Pons (tissue), 1 donor: ENCODE measurements around the gene SF3B1.
A peak's percentile ranks its signal among the peaks of the same experiment; 100 is the strongest.
"Not testable (repeated sequence)": the region's sequence is repeated elsewhere in the genome, so short reads cannot be mapped to it uniquely, and the experiment has no call there.

Experiments used
- DNase-seq: peaks from one replicate; pipeline ENCODE4 v3.0.0-alpha.2; 2016; ENCODE audit warnings: low spot score

The SF3B1 gene

DNA sequence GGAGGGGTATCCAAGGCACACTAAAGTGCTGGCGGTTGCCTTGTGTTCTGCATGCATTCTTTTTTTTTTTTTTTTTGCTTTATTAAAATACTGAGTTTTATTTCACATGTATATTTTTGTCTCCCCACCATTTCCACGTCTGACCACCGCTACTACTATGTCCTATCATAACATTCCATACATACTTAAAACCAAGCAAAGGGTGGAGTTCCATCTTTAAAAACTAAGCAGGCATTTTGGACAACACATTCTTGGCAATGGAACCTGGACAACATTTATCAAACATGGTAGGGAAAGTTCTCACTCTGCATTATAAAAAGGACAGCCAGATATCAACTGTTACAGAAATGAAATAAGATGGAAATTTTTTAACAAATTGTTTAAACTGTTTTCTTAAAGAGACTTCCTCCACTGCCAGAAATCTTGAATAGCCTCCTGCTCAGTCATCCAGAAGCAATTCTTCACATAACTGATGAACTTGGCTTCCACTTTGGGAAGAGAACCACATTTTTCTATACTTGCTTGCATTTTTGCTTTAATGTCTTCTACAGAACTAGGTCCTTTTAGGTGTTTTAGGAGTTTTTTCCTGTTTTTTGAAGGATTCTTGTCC lies 55.4 kb downstream of the SF3B1 start:
- not testable (repeated sequence) for DNase-seq

DNA sequence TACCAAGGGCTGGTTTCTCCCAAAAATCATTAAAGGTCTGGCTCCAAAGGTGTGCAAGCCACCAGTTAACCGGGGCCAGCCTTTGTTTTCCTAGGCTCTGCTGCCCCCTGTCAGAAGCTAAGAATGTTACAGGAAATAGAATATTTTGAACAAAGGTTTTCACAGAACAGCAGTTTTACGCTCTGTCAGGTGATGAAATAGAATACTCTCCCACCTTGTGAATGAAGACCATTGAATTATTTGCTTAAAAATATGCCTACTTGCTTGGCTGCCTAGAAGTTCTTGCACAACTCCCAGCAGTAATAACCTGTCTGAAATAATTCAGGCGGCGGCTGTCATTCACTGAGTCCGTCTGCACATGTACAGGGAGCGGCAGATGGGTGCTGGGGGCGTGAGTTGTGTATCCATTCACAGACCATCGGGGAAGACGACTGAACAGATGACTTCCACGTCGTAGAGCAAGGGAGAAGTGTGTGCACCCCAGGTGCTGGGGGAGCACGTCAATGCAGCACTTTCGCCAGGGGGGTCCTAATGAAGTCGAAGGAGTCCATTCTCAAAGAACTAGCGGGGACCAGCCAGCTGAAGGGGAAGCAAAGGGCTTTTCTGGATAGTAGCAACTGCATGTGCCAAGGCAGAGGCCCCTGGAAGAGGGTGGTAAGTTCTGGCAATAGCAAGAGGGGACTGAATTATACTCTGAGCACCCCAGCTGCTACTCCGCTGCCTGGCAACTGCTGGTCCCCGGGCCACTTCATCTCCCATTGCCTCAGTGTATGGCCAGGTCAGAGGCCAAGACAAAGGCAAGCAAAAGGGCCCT lies 56.1 kb downstream of the SF3B1 start:
- peak; percentile 71 for DNase-seq

DNA sequence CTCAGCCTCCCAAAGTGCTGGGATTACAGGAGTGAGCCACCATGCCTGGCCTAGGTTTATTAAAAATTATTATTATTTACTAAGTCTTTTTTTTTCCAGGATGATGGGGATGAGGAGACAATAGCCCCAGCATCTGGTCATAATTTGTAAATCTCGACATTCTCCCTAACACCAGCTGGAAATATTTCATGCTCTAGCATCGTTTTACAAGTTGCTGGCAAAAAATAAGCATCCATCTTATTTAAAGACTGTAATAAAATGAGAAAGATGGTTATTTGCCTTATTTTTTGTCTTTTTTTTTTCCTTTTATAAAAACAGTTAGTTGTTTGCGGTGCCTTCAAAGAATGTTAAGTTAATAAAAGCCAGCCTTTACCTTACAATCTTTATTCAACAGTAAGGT lies 56.7 kb downstream of the SF3B1 start:
- DNase-seq = no peak

DNA sequence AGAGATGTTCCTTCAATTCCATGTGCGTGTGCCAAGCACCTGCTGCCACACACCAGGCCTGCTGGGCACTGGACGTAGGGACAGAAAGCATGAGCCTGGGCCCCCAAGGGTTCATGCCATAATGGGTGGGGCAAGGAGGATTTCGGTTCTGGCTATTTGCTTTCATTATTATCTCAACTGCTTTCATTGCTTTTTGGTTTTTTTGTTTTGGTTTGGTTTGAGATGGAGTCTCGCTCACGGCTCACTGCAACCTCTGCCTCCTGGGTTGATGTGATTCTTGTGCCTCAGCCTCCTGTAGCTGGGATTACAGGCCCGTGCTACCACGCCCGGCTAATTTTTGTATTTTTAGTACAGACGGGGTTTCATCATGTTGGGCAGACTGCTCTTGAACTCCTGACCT lies 57.2 kb downstream of the SF3B1 start:
- DNase-seq = no peak

DNA sequence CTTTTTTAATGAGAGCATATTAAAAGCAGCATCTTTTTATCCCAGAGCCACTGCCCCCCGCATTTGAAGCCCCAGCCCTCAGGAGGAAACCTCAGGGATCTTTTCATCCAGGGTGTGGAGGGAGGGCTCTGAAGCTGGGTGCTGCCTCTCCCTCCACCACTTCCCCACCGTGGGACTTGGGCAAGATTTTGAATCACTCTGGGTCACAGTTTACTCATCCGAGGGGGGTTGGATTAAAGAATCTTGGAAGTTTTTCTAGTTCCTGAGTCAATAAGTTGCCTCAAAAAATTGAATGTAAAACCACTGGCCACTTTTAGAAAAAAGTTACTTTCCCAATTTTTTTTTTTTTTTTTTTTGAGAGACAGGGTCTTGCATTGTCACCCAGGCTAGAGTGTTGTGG lies 62.2 kb downstream of the SF3B1 start:
- DNase-seq = no peak

DNA sequence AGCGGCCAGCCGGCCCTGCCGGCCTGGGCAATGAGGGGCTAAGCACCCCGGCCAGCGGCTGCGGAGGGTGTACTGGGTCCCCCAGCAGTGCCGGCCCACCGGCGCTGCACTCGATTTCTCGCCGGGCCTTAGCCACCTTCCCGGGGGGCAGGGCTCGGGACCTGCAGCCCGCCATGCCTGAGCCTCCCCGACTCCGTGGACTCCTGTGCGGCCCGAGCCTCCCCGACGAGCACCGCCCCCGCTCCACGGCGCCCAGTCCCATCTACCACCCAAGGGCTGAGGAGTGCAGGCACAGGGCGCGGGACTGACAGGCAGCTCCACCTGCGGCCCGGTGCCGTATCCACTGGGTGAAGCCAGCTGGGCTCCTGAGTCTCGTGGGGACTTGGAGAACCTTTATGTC lies 64.2 kb downstream of the SF3B1 start:
- DNase-seq = not testable (repeated sequence)

DNA sequence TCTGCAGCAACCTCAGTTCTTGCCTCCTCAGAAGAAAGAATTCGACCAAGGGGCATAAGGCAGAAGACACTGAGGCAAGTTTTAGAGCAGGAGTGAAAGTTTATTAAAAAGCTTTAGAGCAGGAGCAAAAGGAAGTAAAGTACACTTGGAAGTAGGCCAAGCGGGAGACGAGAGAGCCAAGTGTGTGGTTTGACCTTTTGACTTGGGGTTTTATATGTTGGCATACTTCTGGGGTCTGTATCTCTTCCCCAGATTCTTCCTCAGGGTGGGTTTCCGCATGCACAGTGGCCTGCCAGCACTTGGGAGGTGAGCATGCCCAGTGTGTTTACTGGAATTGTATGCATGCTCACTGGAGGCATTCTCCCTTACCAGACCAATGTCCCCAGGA lies 64.9 kb downstream of the SF3B1 start:
- DNase-seq = no peak

DNA sequence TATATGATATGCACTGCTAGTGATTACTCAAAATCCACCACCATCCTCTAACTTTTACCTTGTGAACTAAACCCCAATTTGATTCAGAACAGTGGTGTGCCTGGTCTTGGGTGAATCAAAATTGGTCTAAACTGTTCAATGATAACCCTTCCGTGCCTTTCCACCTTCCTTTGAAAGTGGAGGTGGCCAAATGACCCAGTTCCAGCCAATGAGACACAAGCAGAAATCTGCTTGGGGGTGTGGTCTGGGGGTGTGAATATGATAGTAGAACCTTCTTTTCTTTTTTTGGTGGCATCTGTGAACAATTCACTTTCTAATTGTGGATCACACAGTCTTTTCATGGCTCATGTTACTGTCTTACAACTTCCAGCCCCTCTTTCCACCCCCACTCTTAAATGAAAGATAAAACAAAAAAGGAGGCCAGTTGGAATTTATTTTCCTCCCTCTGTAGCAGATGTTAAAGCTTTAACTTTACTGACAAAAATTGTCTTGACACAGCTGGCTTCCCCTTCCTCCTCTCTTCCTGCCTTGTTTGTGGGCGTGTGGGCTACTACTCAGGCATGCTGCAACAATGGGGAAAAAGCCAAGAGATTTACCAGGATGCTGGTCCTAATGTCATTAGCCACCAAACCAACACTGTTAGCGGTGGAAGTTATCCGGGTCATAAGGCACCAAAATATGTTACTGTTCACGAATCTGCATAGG lies 65.4 kb downstream of the SF3B1 start:
- DNase-seq = no peak

DNA sequence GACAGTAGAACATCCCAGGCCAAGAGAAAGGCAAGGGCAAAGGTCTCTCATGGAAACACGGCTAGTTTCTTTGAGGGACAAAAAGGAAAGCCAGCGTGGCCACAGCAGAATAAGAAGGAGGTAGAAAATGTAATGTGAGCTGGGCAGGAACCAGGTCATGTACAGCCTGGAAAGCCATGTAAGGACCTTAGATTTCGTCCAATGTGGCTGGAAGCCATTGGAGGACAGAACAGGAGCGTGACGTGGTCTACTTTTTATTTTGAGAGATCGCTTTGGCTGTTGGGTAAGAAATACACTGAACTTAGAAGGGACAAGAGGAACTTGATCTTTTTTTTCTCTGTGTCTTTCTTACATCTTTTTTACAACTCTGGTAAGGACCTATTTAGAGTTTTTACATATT lies 66.4 kb downstream of the SF3B1 start:
- no peak for DNase-seq

DNA sequence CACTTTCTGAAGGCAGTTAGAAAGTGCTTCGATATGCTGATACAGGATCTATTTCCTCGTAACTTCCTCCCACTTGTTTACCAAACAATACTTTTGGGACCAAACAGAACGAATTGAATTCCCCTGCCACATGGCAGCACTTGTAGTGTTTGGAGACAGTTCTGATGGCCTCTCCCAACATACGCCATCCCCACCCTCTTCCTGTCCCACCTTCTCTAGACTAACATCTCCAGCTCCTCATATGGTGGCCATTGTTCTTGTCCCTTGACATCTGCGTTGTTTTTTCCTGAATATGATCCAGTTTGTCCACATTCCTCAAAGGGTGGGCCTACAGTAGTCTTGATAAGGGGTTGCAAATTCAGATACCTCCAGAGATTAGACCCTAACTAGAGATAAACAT lies 70.8 kb downstream of the SF3B1 start:
- DNase-seq = no peak

DNA sequence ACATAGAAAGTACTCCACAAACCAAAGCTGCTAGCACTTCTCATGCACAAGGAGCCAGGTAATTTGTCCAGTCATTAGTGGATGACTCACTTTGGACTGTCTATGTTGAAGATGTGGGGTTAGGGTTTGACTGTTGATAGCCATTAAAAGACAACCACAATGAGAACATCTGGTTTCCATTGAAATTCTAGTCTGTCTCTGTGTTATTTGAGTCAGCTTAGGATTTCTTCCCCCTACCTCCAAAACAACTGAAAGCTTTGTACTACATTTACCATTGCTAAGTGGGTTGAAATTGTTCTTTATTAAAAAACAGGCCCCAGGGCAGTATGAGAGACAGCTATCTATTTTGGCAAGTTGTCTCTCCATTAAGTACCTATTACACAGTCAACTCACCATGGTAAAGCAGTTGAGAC lies 74.1 kb downstream of the SF3B1 start:
- DNase-seq = no peak

DNA sequence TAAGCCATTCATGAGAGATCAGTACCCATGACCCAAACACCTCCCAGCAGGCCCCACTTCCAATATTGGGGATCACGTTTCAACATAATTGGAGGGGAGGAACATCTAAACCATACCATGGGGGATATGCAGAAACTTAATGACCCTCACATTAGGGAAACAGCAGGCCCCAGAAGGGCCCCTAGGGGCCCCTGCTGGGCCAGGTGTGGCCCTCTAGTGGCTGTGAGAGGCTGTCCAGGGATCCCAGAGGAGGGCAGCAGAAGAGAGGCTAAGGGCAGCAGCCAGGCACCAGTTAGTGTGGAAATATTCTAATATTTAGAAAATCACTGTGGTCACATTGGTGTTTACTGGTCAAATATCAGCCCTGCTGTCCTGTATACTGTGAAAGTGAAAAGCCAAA lies 75.0 kb downstream of the SF3B1 start:
- DNase-seq = no peak

DNA sequence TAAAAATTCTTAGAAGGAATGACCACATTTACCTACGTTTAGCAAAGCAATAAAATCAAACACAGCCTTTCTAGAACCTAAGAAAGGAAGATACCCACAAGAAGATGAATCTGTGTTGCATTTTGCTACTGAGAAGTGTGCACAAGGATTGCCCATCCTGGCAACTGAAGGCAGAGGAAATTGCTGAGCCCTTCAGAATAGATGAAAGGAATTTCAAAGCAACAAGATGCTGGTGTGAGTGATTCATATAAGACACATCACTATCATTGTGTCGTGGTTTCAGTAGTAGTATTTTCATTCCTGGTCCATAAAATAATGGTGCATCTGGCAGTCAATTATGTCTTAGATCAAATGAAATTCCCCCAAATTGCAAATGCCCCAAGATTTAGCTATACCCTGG lies 75.9 kb downstream of the SF3B1 start:
- no peak for DNase-seq

DNA sequence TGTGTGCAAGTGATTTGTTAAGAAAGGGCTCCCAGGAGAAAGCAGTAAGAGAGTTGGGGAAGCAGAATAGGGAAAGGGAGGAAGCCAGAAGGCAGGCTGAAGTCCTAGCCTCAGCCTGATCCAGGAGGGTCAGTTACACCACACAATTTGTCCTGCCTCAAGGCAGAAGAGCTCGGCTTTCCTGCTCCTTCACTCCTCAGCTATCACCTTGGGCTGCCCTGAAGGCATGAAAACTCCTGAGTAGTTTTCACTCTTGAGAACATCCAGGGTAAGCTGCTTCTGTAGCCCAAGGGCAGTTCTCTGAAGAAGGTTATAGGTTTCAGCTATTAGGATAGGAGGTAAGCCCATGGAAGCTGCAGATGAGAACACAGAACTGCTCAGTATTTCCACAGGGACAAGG lies 76.8 kb downstream of the SF3B1 start:
- DNase-seq = no peak

DNA sequence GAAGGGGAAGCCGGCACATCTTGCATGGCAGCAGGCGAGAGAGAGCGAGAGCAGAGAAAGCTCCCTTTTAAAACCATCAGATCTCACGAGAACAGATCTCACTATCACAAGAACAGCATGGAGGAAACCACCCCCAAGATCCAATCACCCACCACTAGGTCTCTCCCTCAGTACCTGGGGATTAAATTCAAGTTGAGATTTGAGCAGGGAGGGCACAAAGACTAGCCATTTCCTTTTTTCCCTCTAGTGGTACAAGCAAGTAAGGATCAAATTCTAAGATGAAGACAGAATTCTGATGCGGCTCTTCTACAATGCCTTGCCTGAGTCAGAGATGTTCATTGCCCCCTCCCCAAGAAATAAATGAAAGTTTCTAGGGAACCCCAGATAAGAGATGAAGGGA lies 78.7 kb downstream of the SF3B1 start:
- DNase-seq = no peak

DNA sequence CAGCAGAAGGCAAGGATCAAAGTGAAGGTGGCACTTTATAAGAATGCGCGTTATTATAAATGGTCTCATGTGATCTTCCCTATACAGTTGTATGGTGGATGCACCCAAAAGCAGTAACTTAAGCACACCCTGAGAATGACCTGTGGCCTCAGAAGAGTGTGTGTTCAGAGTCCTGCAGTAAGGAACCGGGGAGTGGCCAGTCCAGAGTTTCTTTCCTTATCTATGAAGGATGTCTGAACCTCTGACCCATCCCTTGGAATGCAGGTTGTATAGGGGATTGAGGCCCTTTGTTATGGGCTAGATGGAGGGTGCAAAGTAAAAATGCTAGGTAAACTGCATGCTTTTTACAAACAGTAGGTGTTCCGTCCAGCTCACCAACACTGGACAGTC lies 80.7 kb downstream of the SF3B1 start:
- no peak for DNase-seq

DNA sequence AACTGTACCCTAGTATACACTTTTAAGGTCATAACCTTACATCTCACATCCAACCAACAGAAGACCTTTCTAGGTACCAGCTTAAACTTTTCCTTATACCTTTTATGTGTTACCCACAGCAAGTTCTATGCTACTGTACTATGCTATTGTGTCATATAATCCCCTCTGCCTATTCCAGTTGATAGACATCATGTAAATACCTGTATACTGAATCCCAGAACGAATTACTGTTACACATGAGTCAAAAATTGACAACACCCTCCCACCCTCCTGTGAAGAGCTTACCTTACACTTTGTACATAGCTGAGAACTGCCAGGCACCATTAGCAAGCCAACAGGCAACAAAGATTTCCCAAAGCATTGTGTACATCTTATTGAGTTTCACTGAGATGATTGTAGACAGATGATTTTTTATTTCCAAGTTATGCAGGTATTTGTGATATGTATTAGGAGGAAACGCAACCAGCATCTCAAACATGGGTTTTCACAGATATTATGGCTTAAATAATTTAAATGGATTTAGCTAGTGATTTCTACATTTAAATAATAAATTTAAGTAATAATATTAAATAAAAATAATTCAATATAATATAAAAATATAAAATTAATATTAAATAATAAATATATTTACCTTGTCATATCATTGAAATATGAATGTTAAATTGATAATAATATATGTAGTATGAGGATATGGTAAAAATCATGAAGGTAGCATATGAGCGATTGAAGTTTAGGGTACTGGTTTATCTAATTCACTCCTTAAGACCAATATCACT lies 81.2 kb downstream of the SF3B1 start:
- DNase-seq = no peak

DNA sequence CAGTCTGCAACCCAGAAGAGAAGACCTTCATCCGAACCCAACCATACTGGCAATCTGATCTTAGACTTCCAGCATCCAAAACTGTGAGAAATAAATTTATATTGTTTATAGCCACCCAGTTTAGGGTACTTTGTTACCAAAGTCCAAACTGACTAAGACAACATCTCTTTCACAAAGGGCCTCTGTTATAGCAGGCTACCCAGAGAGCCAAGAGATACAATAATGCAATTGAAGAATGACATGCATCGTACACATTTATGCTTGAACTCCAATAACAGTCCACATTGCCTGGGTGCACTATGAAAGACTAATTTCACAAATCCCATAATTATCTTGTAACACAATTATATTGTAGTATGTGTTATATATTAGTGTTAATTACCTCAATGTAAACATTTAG lies 85.1 kb downstream of the SF3B1 start:
- DNase-seq = peak; percentile 51

DNA sequence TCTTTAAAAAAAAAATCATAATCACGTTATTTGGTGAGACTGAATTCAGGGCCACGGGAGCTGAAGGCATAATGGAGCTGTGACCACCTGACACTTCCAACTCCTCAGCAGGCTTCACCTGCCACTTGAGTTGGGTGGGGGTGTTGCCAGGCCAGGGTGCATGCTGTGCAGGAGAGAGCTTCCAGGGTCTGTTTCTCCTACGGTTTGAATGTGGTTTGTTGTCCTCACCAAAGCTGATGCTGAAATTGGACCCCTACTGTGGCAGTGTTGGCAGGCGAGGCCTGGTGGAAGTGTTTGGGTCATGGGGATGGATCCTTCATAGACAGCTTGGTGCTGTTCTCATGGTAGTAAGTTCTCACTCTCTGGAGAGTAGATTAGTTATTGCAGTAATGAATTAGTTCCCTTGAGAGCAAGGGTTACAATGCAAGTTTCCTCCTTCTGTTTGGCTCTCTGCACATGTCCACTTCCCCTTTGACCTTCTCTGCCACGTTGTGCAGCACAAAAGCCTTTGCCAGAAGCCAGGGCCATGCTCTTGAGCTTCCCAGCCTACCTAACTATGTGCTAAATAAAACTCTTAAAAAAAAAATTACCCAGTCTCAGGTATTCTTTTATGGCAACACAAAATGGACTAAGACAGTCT lies 86.0 kb downstream of the SF3B1 start:
- no peak for DNase-seq

DNA sequence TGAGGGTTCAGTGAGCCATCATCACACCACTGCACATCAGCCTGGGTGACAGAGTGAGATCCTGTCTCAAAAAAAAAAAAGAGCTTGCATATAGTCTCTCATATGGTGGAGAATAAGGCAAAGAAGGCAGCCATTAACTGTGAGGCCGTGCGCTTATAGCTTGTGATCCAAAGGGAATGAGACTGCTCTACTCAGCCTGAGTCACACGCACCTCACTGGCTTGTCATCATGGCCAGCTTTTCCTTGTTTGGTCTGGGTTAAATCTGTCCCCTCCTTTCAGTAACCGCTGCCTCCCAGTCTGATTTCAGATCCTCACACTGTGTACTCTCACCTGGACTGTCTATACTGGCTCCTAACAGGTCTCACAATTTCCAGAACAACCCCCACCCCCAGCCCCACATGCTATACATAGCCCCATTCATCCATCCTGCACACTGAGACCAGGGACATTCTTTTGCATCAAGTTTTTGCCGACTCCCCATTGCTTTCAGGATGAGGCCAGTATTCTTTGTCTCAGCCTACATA lies 88.9 kb downstream of the SF3B1 start:
- DNase-seq = no peak

DNA sequence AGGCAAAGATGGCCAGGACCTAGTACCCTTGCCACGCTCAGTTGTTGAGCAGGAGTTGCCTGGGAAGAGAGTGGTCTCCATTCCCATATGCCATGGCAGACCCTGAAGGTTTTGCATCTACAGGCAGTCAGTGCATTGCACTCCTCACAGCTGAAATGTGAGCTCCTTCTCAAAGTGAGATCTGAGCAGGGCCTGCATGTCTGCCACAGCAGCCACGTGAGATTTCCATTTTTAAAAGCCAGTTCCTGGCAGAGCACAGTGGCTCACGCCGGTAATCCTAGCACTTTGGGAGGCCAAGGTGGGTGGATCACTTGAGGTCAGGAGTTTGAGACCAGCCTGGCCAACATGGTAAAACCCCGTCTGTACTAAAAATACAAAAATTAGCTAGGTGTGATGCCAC lies 90.9 kb downstream of the SF3B1 start:
- DNase-seq = not testable (repeated sequence)

DNA sequence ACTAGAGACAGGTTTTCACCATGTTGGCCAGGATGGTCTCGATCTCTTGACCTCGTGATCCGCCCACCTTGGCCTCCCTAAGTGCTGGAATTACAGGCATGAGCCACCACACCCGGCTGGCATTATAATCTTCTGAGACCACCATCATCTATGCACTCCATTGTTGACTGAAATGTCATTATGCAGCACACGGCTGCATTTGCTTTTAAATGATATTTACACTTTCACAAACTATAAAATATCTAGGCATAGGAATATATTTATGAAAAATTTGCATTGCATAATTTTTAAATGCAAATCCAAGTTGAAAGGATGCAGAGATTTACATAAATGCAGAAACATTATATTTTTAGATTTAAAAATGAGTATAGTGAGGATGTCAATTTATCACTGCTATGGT lies 94.2 kb downstream of the SF3B1 start:
- no peak for DNase-seq
